Parathyroid adenoma (tissue), 2 donors: Measurements from ENCODE around the gene CFAP299.

Experiments
- H2AFZ ChIP-seq: fragments of 300-600 bp; sonication (generic); one replicate; pipeline ENCODE4 v1.7.0; 2017; ENCODE audit warnings: antibody characterized with exemption, mild to moderate bottlenecking
- H3K27ac ChIP-seq: fragments of 300-600 bp; sonication (generic); one replicate; pipeline ENCODE4 v1.7.0; 2017
- H3K27me3 ChIP-seq: fragments of 300-600 bp; sonication (generic); one replicate; pipeline ENCODE4 v1.7.0; 2017; ENCODE audit warnings: low read length; ENCODE audit not compliant: control insufficient read depth, insufficient read depth
- H3K36me3 ChIP-seq: fragments of 300-600 bp; sonication (generic); one replicate; pipeline ENCODE4 v1.7.0; 2017; ENCODE audit warnings: low read length; ENCODE audit not compliant: control insufficient read depth, insufficient read depth
- H3K4me1 ChIP-seq: fragments of 300-600 bp; sonication (generic); one replicate; pipeline ENCODE4 v1.7.0; 2017; ENCODE audit warnings: control low read depth
- H3K4me2 ChIP-seq: fragments of 300-600 bp; sonication (generic); one replicate; pipeline ENCODE4 v1.7.0; 2017; ENCODE audit warnings: low read length
- H3K4me3 ChIP-seq: fragments of 300-600 bp; sonication (generic); one replicate; pipeline ENCODE4 v1.7.0; 2017; ENCODE audit warnings: low read depth, low read length
- H3K79me2 ChIP-seq: fragments of 300-600 bp; sonication (generic); one replicate; pipeline ENCODE4 v1.7.0; 2017; ENCODE audit warnings: control low read depth
- H3K9ac ChIP-seq: fragments of 300-600 bp; sonication (generic); one replicate; pipeline ENCODE4 v1.7.0; 2017; ENCODE audit warnings: mild to moderate bottlenecking
- H3K9me3 ChIP-seq: fragments of 300-600 bp; sonication (generic); one replicate; pipeline ENCODE4 v1.7.0; 2017; ENCODE audit warnings: low read length; ENCODE audit not compliant: control insufficient read depth
- TF ChIP-seq, protein P1 (sequence below): fragments of 300-600 bp; sonication (generic); IDR thresholded peaks from one replicate; pipeline ENCODE4 v1.7.0; 2017; ENCODE audit warnings: antibody characterized with exemption, mild to moderate bottlenecking
- donor health status: primary hyperparathyroidism.

The CFAP299 gene

DNA sequence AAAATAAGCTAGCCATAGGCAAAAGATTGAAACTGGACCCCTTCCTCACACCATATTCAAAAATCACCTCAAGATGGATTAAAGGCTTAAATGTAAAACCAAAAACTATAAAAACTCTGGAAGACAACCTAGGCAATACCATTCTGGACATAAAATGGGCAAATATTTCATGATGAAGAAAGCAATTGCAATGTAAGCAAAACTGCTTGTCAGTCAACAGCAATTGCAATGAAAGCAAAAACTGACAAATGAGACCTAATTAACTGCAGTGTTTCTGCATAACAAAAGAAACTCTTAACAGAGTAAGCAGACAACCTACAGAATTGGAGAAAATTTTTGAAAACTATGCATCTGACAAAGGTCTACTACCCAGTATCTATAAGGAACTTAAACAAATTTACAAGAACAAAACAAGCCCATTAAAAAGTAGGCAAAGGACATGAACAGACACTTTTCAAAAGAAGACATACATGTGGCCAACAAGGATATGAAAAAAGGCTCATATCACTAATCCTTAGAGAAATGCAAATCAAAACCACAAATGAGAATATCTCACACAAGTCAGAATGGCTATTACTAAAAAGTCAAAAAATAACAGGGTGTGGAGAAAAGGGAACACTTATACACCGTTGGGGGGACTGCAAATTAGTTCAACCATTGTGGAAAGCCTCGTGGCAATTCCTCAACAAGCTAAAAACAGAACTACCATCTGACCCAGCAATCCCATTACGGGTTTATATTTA, 46.7 kb downstream of the CFAP299 start:
- Histone ChIP-seq H3K4me1 (no peaks in the 10 kb centered on the region), H3K4me2 (no peak overlapping the region), H3K9me3 (no peaks in the 10 kb centered on the region), H3K4me3 (no peak overlapping the region), H3K27ac (no peak overlapping the region), H2AFZ (no peak overlapping the region), H3K79me2 (no peaks in the 10 kb centered on the region), H3K9ac (no peak overlapping the region), H3K36me3 (no peaks in the 10 kb centered on the region), H3K27me3 (no peaks in the 10 kb centered on the region)
- TF ChIP-seq, protein P1, sequence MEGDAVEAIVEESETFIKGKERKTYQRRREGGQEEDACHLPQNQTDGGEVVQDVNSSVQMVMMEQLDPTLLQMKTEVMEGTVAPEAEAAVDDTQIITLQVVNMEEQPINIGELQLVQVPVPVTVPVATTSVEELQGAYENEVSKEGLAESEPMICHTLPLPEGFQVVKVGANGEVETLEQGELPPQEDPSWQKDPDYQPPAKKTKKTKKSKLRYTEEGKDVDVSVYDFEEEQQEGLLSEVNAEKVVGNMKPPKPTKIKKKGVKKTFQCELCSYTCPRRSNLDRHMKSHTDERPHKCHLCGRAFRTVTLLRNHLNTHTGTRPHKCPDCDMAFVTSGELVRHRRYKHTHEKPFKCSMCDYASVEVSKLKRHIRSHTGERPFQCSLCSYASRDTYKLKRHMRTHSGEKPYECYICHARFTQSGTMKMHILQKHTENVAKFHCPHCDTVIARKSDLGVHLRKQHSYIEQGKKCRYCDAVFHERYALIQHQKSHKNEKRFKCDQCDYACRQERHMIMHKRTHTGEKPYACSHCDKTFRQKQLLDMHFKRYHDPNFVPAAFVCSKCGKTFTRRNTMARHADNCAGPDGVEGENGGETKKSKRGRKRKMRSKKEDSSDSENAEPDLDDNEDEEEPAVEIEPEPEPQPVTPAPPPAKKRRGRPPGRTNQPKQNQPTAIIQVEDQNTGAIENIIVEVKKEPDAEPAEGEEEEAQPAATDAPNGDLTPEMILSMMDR: no peak

DNA sequence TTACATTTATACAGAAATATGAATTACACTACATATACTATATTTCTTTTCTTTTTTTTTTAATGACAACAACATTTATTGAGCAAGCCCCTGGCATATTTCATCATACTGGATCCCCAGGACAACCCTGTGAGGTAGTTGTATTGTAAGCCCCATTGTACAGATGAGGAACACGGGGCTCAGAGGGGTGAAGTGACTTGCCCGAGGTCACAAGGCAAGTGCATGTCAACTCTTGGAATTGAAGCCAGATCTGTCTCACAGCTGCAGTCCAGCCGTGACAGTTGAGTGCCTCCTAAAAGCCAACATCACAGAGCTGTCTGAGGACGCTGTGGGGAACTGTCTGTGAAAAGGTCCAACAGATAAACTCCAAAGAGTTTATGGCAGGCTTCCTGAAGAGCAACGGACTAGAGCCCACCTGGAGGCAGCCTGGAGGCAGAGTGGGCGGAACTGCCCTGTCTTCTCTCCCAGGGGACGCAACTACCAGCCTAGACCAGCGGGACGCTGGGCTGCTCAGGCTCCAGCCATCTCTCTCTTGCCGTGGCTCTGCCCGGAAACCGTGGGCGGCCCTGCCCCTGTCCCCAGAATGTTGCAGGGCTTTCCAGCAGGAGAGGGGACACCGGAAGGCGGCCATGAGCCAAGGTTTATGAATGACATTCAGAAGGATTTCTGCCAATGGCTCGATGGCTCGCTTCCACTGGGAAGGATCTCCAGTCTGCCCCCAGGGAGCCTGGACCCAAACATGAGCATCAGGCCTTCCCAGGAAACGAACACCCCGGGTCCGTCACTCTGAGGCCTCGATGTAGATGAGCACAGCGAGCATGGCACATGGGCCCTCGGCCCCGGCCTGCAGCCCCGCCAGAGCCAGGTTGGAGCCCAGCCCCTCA, 50.1 kb downstream of the CFAP299 start:
- H3K4me2 ChIP-seq: no peak overlapping the region
- H3K4me3 ChIP-seq: no peak overlapping the region
- TF ChIP-seq, protein P1: no peak
- H3K27ac ChIP-seq: no peak overlapping the region
- H3K9ac ChIP-seq: no peak overlapping the region
- H3K27me3 ChIP-seq: no peaks in the 10 kb centered on the region
- no peaks in the 10 kb centered on the region for H3K36me3 ChIP-seq
- H3K79me2 ChIP-seq: no peaks in the 10 kb centered on the region
- no peak overlapping the region for H2AFZ ChIP-seq
- H3K4me1 ChIP-seq: no peaks in the 10 kb centered on the region
- H3K9me3 ChIP-seq: no peaks in the 10 kb centered on the region

DNA sequence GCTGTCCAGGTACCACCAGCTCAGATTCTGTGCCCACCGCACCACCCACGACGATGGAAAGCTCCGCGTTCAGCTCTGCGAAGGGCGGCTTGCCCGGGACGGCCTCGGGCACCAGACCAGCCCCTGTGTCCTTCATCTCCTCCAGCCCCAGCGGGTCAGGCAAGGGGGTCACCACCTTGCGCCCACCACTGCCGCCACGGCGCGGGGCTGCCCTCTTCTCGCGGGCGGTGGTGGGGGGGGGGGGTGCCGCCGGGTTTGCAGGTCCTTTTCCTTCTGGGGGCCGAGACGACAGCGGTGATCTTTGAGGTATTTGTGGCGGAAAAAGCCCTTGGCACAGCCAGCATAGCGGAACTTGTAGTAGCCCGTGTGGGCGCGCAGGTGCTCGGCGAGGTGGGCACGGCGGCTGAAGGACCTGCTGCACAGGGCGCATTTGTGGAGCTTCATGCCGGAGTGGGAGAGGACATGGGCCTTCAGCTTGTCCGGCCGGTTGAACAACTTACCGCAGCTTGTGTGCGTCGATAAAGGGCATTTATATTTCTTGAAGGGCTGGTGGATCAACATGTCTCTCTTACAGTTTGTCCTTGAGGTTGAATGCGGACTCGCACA, 50.9 kb downstream of the CFAP299 start:
- no peak overlapping the region for H3K4me2 ChIP-seq
- no peaks in the 10 kb centered on the region for H3K4me1 ChIP-seq
- H3K36me3 ChIP-seq: no peaks in the 10 kb centered on the region
- TF ChIP-seq, protein P1: no peak
- no peak overlapping the region for H3K9ac ChIP-seq
- no peak overlapping the region for H2AFZ ChIP-seq
- no peaks in the 10 kb centered on the region for H3K9me3 ChIP-seq
- no peaks in the 10 kb centered on the region for H3K27me3 ChIP-seq
- H3K79me2 ChIP-seq: no peaks in the 10 kb centered on the region
- H3K27ac ChIP-seq: no peak overlapping the region
- H3K4me3 ChIP-seq: no peak overlapping the region

DNA sequence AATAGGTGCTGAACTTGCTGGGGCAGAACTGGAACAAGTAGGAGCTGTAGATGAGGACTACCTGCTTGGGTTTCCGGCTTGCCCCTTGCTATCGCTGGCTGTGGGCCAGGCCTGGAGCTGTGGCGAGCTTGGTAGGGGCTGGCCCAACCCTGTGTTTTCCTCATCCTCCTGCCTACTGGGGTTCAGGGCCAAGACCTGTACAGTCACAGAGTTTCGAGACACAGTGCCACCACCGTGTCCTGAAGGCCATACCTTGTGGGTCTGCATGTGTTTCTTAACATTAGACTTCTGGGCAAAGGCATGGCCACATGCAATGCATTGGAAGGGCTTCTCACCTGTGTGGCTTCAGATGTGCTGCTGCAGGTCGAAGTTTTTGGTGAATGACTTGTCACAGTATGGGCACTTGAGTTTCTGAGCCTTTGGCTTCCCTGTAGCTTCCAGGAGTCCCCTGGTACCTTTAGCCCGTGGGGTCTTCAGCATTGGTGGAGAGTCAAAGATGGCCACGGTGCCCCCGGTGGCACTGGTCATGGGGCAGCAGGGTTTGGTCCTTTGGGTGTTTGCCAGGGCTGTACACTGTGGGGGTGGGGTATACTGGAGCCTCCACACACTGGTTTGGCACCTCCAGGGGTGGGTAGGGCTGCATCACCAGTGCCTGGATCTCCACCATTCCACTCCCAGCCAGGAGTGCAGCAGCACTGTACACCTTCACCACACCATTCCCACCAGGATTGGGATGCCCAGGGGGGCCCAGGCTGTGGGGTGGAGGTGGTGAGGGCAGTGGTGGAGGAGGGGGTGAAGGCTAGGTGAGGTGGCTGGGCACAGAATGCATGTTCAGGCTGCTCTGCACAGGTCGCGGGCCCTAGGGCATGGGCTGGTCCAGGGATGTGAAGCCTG, 52.1 kb downstream of the CFAP299 start:
- TF ChIP-seq, protein P1: no peak
- no peaks in the 10 kb centered on the region for H3K79me2 ChIP-seq
- no peak overlapping the region for H2AFZ ChIP-seq
- no peak overlapping the region for H3K4me3 ChIP-seq
- H3K4me1 ChIP-seq: no peaks in the 10 kb centered on the region
- H3K27me3 ChIP-seq: no peaks in the 10 kb centered on the region
- H3K9ac ChIP-seq: no peak overlapping the region
- no peak overlapping the region for H3K4me2 ChIP-seq
- H3K36me3 ChIP-seq: no peaks in the 10 kb centered on the region
- no peaks in the 10 kb centered on the region for H3K9me3 ChIP-seq
- no peak overlapping the region for H3K27ac ChIP-seq
